ENCODE data around the gene SPTLC1.
"Not testable (repeated sequence)": the region's sequence is repeated elsewhere in the genome, so short reads cannot be mapped to it uniquely, and the experiment has no call there.

The SPTLC1 gene

DNA sequence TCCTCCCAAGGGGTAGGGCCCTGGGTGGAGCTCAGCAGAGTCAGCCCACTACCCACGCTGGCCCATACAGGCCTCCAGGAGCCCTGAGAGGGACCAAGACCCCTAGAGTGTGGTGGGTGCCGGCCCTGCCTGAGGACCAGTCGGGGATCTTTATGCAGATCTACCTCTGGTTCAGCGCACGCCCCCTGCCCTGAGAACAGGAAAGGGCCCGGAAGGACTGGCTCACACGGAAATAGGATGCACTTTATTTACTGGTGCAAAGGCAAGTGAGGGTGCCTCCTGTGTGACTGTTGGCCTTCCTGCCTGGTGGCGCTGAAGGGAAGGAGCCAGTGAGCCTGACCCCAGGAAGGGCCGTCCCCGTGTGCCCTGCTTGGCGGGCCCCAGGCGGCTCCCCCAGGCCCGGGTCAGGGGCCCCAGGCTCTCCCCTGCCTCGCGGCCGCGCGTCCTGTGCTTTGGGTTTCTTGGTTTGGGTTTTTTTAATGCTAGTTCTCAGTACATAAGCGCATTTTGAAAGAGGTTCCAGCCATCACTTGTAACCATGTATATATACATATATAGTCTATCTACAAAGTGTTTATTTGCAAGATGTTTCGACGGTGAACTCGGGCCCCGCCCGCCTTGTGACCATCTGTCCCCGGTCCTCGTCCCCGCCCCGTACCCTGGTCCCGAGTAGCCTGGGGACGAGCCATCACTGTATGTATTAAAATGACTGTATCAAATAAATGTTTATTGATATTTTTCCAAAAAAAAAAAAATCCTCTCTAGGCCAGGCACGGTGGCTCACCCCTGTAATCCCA, 88.8 kb downstream of the SPTLC1 start:
- no peak for DNase-seq

- DNase-seq = not testable (repeated sequence)
Measured at GRCh38 chr9:92021785-92022541, 93.2 kb downstream of the SPTLC1 start.

DNA sequence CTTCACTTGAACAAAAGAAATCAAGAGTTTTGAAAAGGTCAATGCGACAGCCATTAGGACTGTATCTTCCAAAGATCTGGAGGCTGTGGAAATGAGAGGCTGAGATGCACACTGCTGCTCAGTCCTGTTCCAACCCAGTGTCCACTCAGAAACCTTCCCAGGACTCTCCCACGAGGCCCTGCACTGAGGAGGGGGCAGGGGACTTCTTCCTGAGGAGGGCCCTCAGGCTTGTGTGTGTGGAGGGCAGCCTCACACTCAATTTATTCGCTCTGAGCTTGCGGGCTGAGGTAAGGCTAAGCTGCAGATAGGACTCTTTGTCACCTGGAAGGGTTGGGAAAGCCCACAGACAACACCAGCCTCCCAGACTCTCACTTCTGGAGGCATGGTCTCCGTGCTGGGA, 95.6 kb downstream of the SPTLC1 start:
- DNase-seq = no peak

DNA sequence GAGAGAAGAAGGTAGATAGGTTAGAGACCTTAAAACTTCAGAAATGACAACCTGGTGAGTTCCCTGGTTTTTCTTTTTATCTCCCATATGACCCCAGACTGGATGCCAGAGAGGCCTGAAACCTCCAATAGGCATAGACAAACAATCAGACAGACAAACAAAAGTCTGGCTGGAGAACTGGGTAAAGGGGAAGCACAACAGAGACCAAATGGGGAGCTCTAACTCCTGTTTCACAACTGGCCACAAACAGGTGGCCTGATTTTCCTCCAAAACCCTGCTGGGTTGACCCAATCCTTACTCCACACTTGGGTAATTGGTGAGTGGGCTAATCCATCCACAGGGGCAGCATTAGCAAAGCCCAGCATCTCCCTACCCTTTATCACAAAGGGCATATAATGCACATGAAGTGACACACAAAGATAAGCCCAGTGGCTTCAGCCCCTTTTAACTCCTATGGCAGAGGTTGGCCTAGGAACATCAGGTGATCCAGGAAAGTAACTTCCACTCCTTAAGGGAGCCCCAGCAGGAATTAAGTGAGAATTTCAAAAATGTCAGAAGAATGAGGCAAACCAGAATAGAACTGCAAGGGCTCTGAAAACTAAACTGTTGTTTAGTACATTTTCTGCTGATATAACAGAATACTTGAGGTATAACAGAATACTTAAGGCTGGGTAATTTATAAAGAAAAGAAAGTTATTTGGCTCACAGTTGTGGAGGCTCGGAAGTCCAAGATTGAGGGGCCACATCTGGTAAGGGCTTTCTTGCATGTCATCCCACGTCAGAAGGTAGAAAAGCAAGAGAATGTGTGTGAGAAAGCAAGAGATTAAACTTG, 104.3 kb downstream of the SPTLC1 start:
- no peak for DNase-seq

GRCh38 chr9:92010253-92010652, 105.0 kb downstream of the SPTLC1 start:
- not testable (repeated sequence) for DNase-seq

DNA sequence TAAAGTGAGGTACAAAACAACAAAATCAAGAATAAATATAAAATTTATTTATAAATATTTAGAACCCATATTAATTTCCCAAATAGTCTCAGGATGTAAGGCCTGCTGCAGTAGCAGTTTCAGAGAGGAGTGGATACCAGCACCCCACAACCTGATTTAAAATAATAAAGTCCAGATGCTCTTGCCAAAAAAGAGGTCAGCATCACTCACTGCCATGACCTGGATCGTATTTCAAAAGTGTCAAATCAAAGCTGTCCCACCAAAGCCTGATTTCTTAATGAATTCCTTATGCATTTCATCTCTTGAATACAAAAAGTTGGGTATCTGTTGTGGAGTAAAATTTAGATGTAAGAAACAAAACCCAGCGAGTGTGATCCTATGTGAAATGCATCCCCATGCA, 107.2 kb downstream of the SPTLC1 start:
- no peak for DNase-seq

- no peak for DNase-seq
Measured at GRCh38 chr9:92004045-92004392, 111.2 kb downstream of the SPTLC1 start.

DNA sequence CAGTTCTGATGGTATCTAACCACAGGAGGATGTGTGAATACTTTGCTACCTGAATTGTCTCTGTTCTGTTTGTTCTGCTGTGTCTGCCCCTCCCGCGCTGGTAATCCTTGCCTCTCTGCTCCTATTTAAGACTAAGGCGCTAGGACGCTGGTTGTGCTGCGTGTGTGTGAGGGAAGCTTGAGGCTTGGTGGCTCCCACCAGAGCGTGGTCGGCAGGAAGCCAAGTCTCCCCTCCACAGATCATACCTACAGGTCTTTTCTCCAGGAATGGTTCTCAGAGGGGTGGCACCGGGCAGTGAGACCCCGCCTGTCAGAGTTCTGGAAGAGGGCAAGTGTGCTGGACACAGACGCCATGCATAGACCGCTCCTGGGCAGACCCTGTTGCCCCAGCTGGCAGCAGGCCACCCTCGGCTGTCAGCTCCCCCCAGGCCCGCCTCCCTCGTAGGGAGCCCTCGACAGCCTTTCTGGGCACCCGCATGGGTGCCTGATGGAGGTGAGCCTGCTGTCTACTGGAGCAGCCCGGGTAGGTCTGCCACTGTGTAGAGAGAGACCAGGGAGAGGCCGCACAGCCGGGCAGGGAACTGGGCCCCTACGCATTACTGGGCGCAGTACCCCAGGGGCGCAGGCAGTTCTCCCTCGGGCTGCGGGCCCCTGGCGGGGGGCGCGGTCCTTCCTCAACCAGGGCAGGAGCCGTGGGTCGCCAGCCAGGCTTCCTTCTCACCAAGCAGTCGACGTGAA, 111.7 kb downstream of the SPTLC1 start:
- no peak for DNase-seq

GRCh38 chr9:92001948-92002347, 113.3 kb downstream of the SPTLC1 start:
- not testable (repeated sequence) for DNase-seq

- DNase-seq = no peak
Measured at GRCh38 chr9:92001244-92001643, 114.0 kb downstream of the SPTLC1 start.

DNA sequence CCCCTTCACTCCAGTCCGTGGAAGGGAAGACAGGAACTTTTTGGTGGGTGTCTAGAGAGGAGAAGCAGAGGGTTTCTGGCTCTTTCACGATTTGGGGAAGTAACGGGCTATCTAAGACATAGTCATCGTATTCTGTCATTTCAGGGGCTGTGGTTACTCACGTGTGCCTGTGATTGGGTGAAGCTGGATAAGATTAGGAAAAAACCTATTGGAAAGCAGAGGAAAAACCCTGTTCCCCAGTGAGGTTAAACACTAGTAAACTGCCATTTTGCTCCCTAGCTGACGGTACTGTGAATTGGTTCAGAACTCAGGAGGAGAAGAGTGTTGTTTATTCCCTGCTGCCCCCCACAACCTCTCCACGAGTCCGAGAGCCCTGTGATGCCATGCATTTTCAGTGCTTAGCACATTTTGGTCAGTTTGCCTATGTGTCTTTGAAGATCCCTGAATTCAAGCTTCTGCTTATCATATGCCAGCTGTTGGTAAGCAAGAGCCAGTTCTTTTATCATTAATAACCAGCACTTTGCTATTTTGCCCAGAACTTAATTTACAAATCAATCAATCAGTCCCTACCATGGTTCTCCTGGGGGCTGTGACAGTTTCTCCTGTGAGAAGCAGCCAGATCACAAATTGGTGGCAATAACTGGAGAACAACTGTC, 120.1 kb downstream of the SPTLC1 start:
- no peak for DNase-seq

DNA sequence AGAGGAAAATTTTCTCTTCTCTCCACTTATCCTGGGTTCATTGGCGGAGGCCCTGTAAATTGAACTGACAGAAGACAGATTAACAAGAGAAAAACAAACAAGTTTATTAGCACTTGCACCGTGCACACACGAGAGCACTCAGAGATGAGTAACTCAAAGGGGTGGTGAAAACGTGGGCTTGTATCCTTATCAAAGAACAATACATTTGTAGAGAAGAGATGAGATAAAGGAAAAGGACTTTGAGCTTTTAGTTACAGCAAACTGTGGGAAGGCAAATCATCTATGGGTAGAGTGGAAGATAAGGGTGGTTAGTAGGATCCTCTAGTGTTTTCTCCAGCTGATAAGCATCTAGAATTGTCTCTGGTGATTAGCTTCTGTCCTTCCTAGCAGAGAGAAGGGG, 120.8 kb downstream of the SPTLC1 start:
- DNase-seq = no peak

GRCh38 chr9:91992461-91993041, 122.7 kb downstream of the SPTLC1 start:
- DNase-seq = no peak

- DNase-seq = no peak
Measured at GRCh38 chr9:91991721-91992341, 123.4 kb downstream of the SPTLC1 start.

DNA sequence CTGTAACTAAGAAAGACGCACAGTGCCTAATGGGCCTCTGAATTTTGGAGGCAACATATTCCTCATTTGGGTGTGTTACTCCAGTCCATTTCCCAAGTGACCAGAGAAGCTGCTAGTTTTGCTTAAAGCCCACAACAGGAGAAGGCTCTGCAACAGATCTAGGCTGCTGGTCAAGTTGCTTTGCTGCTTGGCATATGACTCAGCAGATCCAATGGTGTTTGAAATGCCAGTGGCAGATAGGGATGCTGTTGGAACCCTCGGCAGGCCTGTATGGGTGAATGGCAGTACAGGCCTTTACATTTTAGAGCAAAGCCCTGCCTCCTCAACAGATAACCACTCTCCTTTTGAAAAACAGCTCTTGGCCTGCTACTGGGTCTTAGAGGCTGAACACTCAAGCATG, 129.0 kb downstream of the SPTLC1 start:
- no peak for DNase-seq

- no peak for DNase-seq
Measured at GRCh38 chr9:91985692-91986091, 129.5 kb downstream of the SPTLC1 start.
